Ishikawa (cell line): ENCODE data around the gene PINK1.
A peak's percentile ranks its signal among the peaks of the same experiment; 100 is the strongest.

Experiments used
- EGR1 ChIP-seq: IDR thresholded peaks from 2 replicates; pipeline ENCODE4 v1.6.1; 2012
- FOXM1 ChIP-seq: IDR thresholded peaks from 2 replicates; pipeline ENCODE4 v1.6.1; 2012; ENCODE audit warnings: low read depth, borderline replicate concordance
- MAX ChIP-seq: IDR thresholded peaks from 2 replicates; pipeline ENCODE4 v1.6.1; 2012
- TAF1 ChIP-seq: IDR thresholded peaks from 2 replicates; pipeline ENCODE4 v1.6.1; 2012; ENCODE audit warnings: low read depth, mild to moderate bottlenecking
- TCF12 ChIP-seq: IDR thresholded peaks from 2 replicates; pipeline ENCODE4 v1.6.1; 2012; ENCODE audit warnings: low read depth
- TEAD4 ChIP-seq: IDR thresholded peaks from 2 replicates; pipeline ENCODE4 v1.6.1; 2012
- USF1 ChIP-seq: IDR thresholded peaks from 2 replicates; pipeline ENCODE4 v1.6.1; 2012
- ZBTB7A ChIP-seq: IDR thresholded peaks from 2 replicates; pipeline ENCODE4 v1.6.1; 2012; ENCODE audit warnings: low read depth

- TF ChIP-seq MAX (no peak), ZBTB7A (no peak), TAF1 (no peak), EGR1 (no peak), TCF12 (no peak), USF1 (peak; percentile 65), TEAD4 (no peak), FOXM1 (no peak)
Measured at GRCh38 chr1:20596106-20596505, 37.2 kb upstream of the PINK1 start.
